Brain microvascular endothelial cell (primary cell): ENCODE measurements around the gene KIAA0825.
A peak's percentile ranks its signal among the peaks of the same experiment; 100 is the strongest.

Experiments used
- DNase-seq: peaks from one replicate; pipeline ENCODE4 v3.0.0-alpha.2; 2020
- H3K27ac ChIP-seq: fragments of 250-450 bp; sonication (Bioruptor Pico); 2 replicates; pipeline ENCODE4 v1.5.1; 2020; ENCODE audit warnings: mild to moderate bottlenecking, moderate library complexity
- H3K27me3 ChIP-seq: fragments of 250-450 bp; sonication (Bioruptor Pico); replicated peaks from 2 replicates; pipeline ENCODE4 v1.5.1; 2020; ENCODE audit warnings: mild to moderate bottlenecking
- H3K36me3 ChIP-seq: fragments of 250-450 bp; sonication (Bioruptor Pico); replicated peaks from 2 replicates; pipeline ENCODE4 v1.5.1; 2020; ENCODE audit warnings: mild to moderate bottlenecking
- H3K4me3 ChIP-seq: 2 replicates; pipeline ENCODE4 v1.5.1; 2011; ENCODE audit warnings: low read depth, mild to moderate bottlenecking, control low read depth, low read length, moderate library complexity
- CTCF ChIP-seq: IDR thresholded peaks from 2 replicates; pipeline ENCODE4 v1.5.1; 2011; ENCODE audit warnings: low read depth, mild to moderate bottlenecking, moderate library complexity, low read length, control low read depth, inconsistent platforms; ENCODE audit errors: missing control alignments
- in situ Hi-C: cut with HindIII; loops from 2 replicates; pipeline ENCODE4 v1.10.0; 2017; ENCODE audit warnings: low sequenced_read_pairs, low pct_ligation_motif_present

KIAA0825 gene

GRCh38 chr5:94470802-94471201, 147.6 kb downstream of the KIAA0825 start:
- in situ Hi-C loops, result no loop called here

GRCh38 chr5:94469894-94470329, 148.5 kb downstream of the KIAA0825 start:
- Histone ChIP-seq H3K4me3 (no peak overlapping the region), H3K36me3 (no peaks in the 10 kb centered on the region), H3K27me3 (no peaks in the 10 kb centered on the region), H3K27ac (no peak overlapping the region)
- in situ Hi-C loops, result no loop called here
- DNase-seq, result peak; percentile 15
- no peak for TF ChIP-seq CTCF

More at GRCh38 chr5:94470802-94471201, 147.6 kb downstream of the KIAA0825 start:
- no peak for DNase-seq
- Histone ChIP-seq H3K36me3 (no peaks in the 10 kb centered on the region), H3K4me3 (no peak overlapping the region), H3K27ac (no peak overlapping the region), H3K27me3 (no peaks in the 10 kb centered on the region)
- TF ChIP-seq CTCF, result no peak

DNA sequence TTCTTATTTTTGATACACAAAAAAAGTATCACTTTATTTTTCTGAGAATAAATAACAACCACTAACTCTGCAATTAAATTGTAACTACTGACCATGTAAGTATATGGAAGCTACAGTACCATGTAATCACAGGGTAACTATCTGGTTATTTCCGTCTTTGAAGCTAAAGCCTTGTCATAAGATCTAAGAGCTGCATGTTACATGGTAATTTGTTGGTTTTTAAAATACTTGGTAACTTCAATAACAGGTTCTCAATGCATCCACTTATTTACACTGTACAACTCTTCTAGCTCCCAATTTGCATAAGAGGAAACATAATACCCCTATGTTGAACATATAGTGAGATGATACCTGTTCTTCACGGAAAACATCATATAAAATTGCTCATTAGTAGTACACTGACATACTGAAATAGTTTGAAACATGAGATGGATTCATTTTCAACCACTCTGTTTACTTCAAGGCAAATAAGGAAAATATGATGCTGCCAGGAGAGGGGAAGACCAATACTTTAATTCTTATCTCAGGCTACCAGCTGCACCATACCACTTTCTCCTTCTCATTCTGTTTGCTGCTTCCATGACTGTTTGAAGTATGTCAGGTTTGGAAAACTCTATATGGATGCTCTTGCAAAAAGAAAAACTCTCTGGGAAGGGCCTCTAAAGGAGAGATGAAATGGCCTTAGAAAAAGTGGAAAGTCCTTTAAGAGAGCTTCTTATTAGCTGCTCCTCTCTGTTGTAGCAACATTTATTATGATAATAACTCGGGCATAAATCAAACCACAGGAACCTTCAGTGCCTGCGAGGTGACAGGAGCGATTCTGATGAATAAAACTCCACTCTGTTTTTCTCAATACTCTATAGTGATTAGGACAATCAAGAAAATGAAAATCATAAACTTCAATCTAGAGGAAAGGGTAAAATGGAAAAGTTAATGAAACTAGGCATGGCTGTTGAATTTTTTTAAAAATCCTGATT, 150.2 kb downstream of the KIAA0825 start:
- Histone ChIP-seq H3K36me3 (no peaks in the 10 kb centered on the region), H3K27me3 (no peaks in the 10 kb centered on the region), H3K4me3 (no peak overlapping the region), H3K27ac (no peak overlapping the region)
- no peak for DNase-seq
- in situ Hi-C loops, result no loop called here
- TF ChIP-seq CTCF, result no peak

- Histone ChIP-seq H3K27ac (no peak overlapping the region), H3K4me3 (no peak overlapping the region), H3K27me3 (no peaks in the 10 kb centered on the region), H3K36me3 (no peaks in the 10 kb centered on the region)
- no peak for DNase-seq
- no peak for TF ChIP-seq CTCF
- in situ Hi-C loops, result no loop called here
These were observed 151.0 kb downstream of the KIAA0825 start for GRCh38 chr5:94467346-94467953.

GRCh38 chr5:94463739-94464138, 154.7 kb downstream of the KIAA0825 start:
- H3K4me3 ChIP-seq, result no peak overlapping the region
- H3K27ac ChIP-seq, result no peak overlapping the region
- no peak for DNase-seq
- in situ Hi-C loops, result no loop called here
- no peak for TF ChIP-seq CTCF
- no peaks in the 10 kb centered on the region for H3K27me3 ChIP-seq
- H3K36me3 ChIP-seq, result no peaks in the 10 kb centered on the region
